Right atrium auricular region (tissue), 2 donors: ENCODE results near the gene PUS3. TPM values are rescaled to one million over a fixed set of nuclear protein-coding genes. Genes with fewer than 3 reads are reported as not detected.

ENCODE experiments used
- DNase-seq: peaks from one replicate; pipeline ENCODE4 v3.0.0-alpha.2; 2019; ENCODE audit warnings: low spot score
- H3K27ac ChIP-seq, 2 donors: fragments of 200-600 bp; sonication (generic); 1 replicate in 1 of 2; 2 replicates in 1 of 2; pipeline ENCODE4 v1.5.1; 2016 to 2019
- H3K27me3 ChIP-seq, 2 donors: fragments of 200-600 bp; sonication (generic); one replicate each; pipeline versions ENCODE4 v1.5.1 to v1.6.0; 2017 to 2019
- H3K36me3 ChIP-seq: fragments of 200-600 bp; sonication (generic); one replicate; pipeline ENCODE4 v1.5.1; 2016
- H3K4me1 ChIP-seq, 2 donors: fragments of 200-600 bp; sonication (generic); one replicate each; pipeline versions ENCODE4 v1.5.1 to v1.6.0; 2017 to 2019
- H3K4me3 ChIP-seq, 2 donors: fragments of 200-600 bp; sonication (generic); 1 replicate in 1 of 2; 2 replicates in 1 of 2; pipeline ENCODE4 v1.5.1; 2017 to 2019; ENCODE audit warnings: mild to moderate bottlenecking in 1 of 2, moderate library complexity in 1 of 2
- H3K9me3 ChIP-seq, 2 donors: fragments of 200-600 bp; sonication (generic); one replicate each; pipeline ENCODE4 v1.5.1; 2019
- total RNA-seq, 2 donors: library from RNA; depleted of rRNA; stranded (reverse); fragments of >200 nt; gene quantifications; one replicate each; pipeline ENCODE4 v1.1.0, GENCODE V29; 2016
- TF ChIP-seq, protein P1 (sequence below), 2 donors: fragments of 200-600 bp; sonication (generic); IDR thresholded peaks; one replicate each; pipeline ENCODE4 v1.5.1; 2019; ENCODE audit warnings: antibody characterized with exemption in 2 of 2

Gene PUS3
- total RNA-seq, 2 donors from 2014 or later, result 3.1 to 8.7 TPM

DNA sequence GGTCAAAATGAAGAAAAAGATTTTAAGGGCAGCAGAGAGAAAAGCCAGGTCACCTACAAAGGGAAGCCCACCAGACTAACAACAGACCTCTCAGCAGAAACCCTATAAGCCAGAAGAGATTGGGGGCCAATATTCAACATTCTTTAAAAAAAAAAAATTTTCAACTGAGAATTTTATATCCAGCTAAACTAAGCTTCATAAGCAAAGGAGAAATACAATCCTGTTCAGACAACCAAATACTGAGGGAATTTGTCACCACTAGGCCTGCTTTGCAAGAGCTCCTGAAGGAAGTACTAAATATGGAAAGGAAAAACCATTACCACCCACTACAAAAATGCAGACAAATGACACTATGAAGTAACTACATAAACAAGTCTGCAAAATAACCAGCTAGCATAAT, 56.8 kb downstream of the PUS3 start:
- TF ChIP-seq, protein P1, sequence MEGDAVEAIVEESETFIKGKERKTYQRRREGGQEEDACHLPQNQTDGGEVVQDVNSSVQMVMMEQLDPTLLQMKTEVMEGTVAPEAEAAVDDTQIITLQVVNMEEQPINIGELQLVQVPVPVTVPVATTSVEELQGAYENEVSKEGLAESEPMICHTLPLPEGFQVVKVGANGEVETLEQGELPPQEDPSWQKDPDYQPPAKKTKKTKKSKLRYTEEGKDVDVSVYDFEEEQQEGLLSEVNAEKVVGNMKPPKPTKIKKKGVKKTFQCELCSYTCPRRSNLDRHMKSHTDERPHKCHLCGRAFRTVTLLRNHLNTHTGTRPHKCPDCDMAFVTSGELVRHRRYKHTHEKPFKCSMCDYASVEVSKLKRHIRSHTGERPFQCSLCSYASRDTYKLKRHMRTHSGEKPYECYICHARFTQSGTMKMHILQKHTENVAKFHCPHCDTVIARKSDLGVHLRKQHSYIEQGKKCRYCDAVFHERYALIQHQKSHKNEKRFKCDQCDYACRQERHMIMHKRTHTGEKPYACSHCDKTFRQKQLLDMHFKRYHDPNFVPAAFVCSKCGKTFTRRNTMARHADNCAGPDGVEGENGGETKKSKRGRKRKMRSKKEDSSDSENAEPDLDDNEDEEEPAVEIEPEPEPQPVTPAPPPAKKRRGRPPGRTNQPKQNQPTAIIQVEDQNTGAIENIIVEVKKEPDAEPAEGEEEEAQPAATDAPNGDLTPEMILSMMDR (IDR thresholded peaks at IDR 0.05), result no peak

More for the DNA sequence above, 56.8 kb downstream of the PUS3 start:
- DNase-seq, result no peak
- Histone ChIP-seq H3K9me3 (peaks cover 0 to 24% of the 10 kb centered on the region in 2 donors), H3K4me3 (no peak overlapping the region), H3K4me1 (no peaks in the 10 kb centered on the region), H3K27me3 (no peaks in the 10 kb centered on the region), H3K27ac (no peak overlapping the region), H3K36me3 (no peaks in the 10 kb centered on the region)

Other genes with a start within 250 kb of the PUS3 start
- gene ACRV1, start 222.4 kb downstream of the PUS3 start, total RNA-seq, result not detected
- gene PATE1, start 156.9 kb downstream of the PUS3 start, total RNA-seq, result not detected
- gene PATE2, start 124.4 kb downstream of the PUS3 start, total RNA-seq, result not detected
- gene PATE3, start 115.1 kb downstream of the PUS3 start, total RNA-seq, result not detected
- gene PATE4, start 69.9 kb downstream of the PUS3 start, total RNA-seq, result not detected
- gene HYLS1, start 15.5 kb downstream of the PUS3 start, total RNA-seq, result 1 to 10 TPM; 3.5 to 3.7 TPM
- gene DDX25, start 1.3 kb upstream of the PUS3 start, total RNA-seq, result not detected
- not detected for gene VSIG10L2, start 42.8 kb upstream of the PUS3 start, total RNA-seq
- gene CDON, start 159.7 kb upstream of the PUS3 start, total RNA-seq, result 10 to 100 TPM; 17.6 to 21.9 TPM